Islet precursor cell (in vitro differentiated cells): ENCODE measurements around the gene HOTAIR.

Experiments used
- DNase-seq: peaks from one replicate; pipeline ENCODE4 v3.0.0-alpha.2; 2018

Gene HOTAIR

GRCh38 chr12:53939141-53940108 is 35.3 kb downstream of the HOTAIR start:
- peak; percentile 91 for DNase-seq

- DNase-seq, result peak; percentile 100
Observed at GRCh38 chr12:53938326-53939140, 36.2 kb downstream of the HOTAIR start, which contains the start of gene HOXC13. TSS of gene HOXC13 (plus strand) at chr12:53938831. CDS start at chr12:53938907, 76 bp downstream.

GRCh38 chr12:53937596-53938325 is 37.0 kb downstream of the HOTAIR start:
- DNase-seq, result peak; percentile 28

GRCh38 chr12:53937099-53937498 is 37.7 kb downstream of the HOTAIR start:
- peak; percentile 57 for DNase-seq

GRCh38 chr12:53935383-53936341 is 39.1 kb downstream of the HOTAIR start:
- peak; percentile 60 for DNase-seq

- DNase-seq, result no peak
Observed at GRCh38 chr12:53932915-53933314, 41.8 kb downstream of the HOTAIR start.

- no peak for DNase-seq
Observed at GRCh38 chr12:53931844-53932581, 42.7 kb downstream of the HOTAIR start.

GRCh38 chr12:53930591-53931255 is 44.0 kb downstream of the HOTAIR start:
- DNase-seq, result no peak

GRCh38 chr12:53929527-53929926 is 45.2 kb downstream of the HOTAIR start:
- no peak for DNase-seq

- peak; percentile 72 for DNase-seq
Observed at GRCh38 chr12:53928054-53928835, 46.5 kb downstream of the HOTAIR start.

- no peak for DNase-seq
Observed at GRCh38 chr12:53927220-53928029, 47.3 kb downstream of the HOTAIR start.

GRCh38 chr12:53924521-53925405 is 50.0 kb downstream of the HOTAIR start:
- no peak for DNase-seq

GRCh38 chr12:53916788-53917655 is 57.7 kb downstream of the HOTAIR start:
- DNase-seq, result no peak
